Right lobe of liver (tissue), 6 donors: ENCODE measurements around the gene ZPLD1. TPM values are rescaled to one million over a fixed set of nuclear protein-coding genes. Genes with fewer than 3 reads are reported as not detected.

Experiments
- ATAC-seq, 4 donors: fragments of 200-7000 bp; cut with Tn5 transposase; one replicate each; pipeline ENCODE4 v1.9.1; 2020; ENCODE audit warnings: mild to moderate bottlenecking in 4 of 4, moderate library complexity in 4 of 4
- DNase-seq, 3 donors: peaks; one replicate each; pipeline ENCODE4 v3.0.0-alpha.2; 2020
- H3K27ac ChIP-seq, 3 donors: fragments of 200-600 bp; one replicate each; pipeline ENCODE4 v1.8.0; 2022
- H3K27me3 ChIP-seq, 2 donors: fragments of 200-600 bp; one replicate each; pipeline ENCODE4 v1.8.0; 2022
- H3K36me3 ChIP-seq, 4 donors: fragments of 200-600 bp; sonication (generic) in 1 of 4; one replicate each; pipeline versions ENCODE4 v1.5.1 to v1.8.0; 2017 to 2022; ENCODE audit warnings: control low read depth in 1 of 4
- H3K4me1 ChIP-seq, 4 donors: fragments of 200-600 bp; sonication (generic) in 1 of 4; one replicate each; pipeline versions ENCODE4 v1.5.1 to v1.8.0; 2017 to 2022; ENCODE audit warnings: control low read depth in 1 of 4
- H3K4me3 ChIP-seq, 3 donors: fragments of 200-600 bp; one replicate each; pipeline ENCODE4 v1.8.0; 2022
- H3K9me3 ChIP-seq, 4 donors: fragments of 200-600 bp; sonication (generic) in 1 of 4; one replicate each; pipeline versions ENCODE4 v1.5.1 to v1.8.0; 2017 to 2022; ENCODE audit warnings: control low read depth in 1 of 4
- CTCF ChIP-seq, 4 donors: fragments of 200-600 bp in 3 of 4; fragments of 450-650 bp in 1 of 4; IDR thresholded peaks; one replicate each; pipeline versions ENCODE4 v1.5.1 to v1.8.0; 2016 to 2022; ENCODE audit warnings: antibody characterized with exemption in 4 of 4, mild to moderate bottlenecking in 2 of 4
- POLR2A ChIP-seq: fragments of 450-650 bp; IDR thresholded peaks from one replicate; pipeline ENCODE4 v1.6.1; 2017; ENCODE audit warnings: antibody characterized with exemption, mild to moderate bottlenecking
- intact Hi-C, 2 donors: fragments of 100-400 bp; cut with DNase I; formaldehyde crosslinking; loops; one replicate each; pipeline versions ENCODE4 v1.11.2 to v1.14.1; 2022
- total RNA-seq, 6 experiments: library from RNA; depleted of rRNA in 2 of 6; stranded (reverse); fragments of >200 nt in 2 of 6; fragmentation: NEBNext Ultra II Directional in 3 of 6; extraction: Animal tissue kit (Norgen Biotek cat#: 25700) in 3 of 6; gene quantifications; one replicate each; pipeline versions ENCODE4 v1.1.0 to v1.2.4, GENCODE V29; 2016 to 2023
- donor health status: DM: no; HTN: yes; CAD: no.
- donor health status: DM: no; HTN: no; CAD: no.
- donor health status: DM: no; HTN: no; CAD: no.
- donor health status: DM: no; HTN: yes; CAD: no.
- donor health status: DM: no; HTN: yes; CAD: no.

Gene ZPLD1
- total RNA-seq, 6 experiments from 2014 or later: 0.04 to 0.12 (median 0.07) TPM; not detected in 2

DNA sequence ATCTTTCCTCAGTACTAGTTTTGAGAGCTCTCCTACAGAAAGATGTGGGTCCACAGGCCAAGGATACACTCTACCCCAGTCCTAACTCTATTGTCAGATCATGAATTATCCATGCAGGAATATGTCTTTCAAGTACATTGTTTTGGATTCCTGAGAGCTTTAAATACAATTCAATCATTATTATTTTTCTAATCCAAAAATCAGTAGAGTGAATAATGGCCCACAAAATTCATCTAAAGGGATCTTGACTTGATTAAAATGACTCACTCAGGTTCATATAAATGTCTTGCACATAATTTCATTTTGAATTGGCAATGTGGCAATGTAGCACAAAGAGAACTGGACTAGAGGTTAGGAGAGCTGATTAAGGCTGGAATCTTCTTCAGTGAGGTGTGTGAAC lies 93.9 kb downstream of the ZPLD1 start:
- Histone ChIP-seq H3K4me1 (no peaks in the 10 kb centered on the region), H3K27me3 (no peaks in the 10 kb centered on the region), H3K9me3 (no peaks in the 10 kb centered on the region), H3K36me3 (no peaks in the 10 kb centered on the region), H3K4me3 (no peak overlapping the region), H3K27ac (no peak overlapping the region)
- DNase-seq (no peak), ATAC-seq (no peak)
- TF ChIP-seq CTCF (IDR thresholded peaks at IDR 0.05) (no peak), POLR2A (no peak)
- intact Hi-C loops: no loop called here
